Endothelial cell of umbilical vein (primary cell): ENCODE data around the gene PRDM2. TPM values are rescaled to one million over a fixed set of nuclear protein-coding genes. Genes with fewer than 3 reads are reported as not detected.

Experiments used
- BruUV-seq: library from RNA; stranded (reverse); fragments of 400-500 nt; replicated peaks from 2 replicates; lab custom pipeline; 2021; lab: Mats Ljungman, UMichigan
- CTCF ChIA-PET: fragments of 300-600, 350-600 bp; sonication (Branson Sonifier 250); formaldehyde crosslinking; loops from one replicate; lab custom pipeline; 2021; ENCODE audit warnings: antibody characterized with exemption, inconsistent platforms; lab: Charles Lee
- POLR2A ChIA-PET: fragments of 300-600, 350-600 bp; sonication (Branson Sonifier 250); formaldehyde crosslinking; loops from one replicate; lab custom pipeline; 2021; ENCODE audit warnings: antibody characterized with exemption, inconsistent platforms; lab: Charles Lee
- DNase-seq: peaks from one replicate; pipeline ENCODE4 v3.0.0-alpha.2; 2011; ENCODE audit warnings: low read depth, low spot score
- FAIRE-seq: peaks from 2 replicates; lab custom pipeline; 2011; peaks lifted over from hg19 to GRCh38; lab: Jason Lieb, UNC
- H2AFZ ChIP-seq: 2 replicates; pipeline ENCODE4 v1.6.0; 2012; ENCODE audit warnings: low read depth, low read length, control low read depth, inconsistent platforms
- H3K27ac ChIP-seq: 2 replicates; pipeline ENCODE4 v1.5.1; 2011; ENCODE audit warnings: low read depth, mild to moderate bottlenecking, control low read depth, low read length, moderate library complexity; ENCODE audit not compliant: insufficient read depth
- H3K27me3 ChIP-seq, 2 experiments: 2 replicates each; pipeline versions ENCODE4 v1.6.0 to v1.6.1; 2011; ENCODE audit warnings: low read length in 2 of 2, mixed read lengths in 1 of 2; ENCODE audit not compliant: control insufficient read depth in 2 of 2, insufficient read depth in 2 of 2
- H3K36me3 ChIP-seq, 2 experiments: 2 replicates in 1 of 2; 3 replicates in 1 of 2; pipeline ENCODE4 v1.5.1; 2011; ENCODE audit warnings: low read length in 2 of 2, mild to moderate bottlenecking in 1 of 2, moderate library complexity in 1 of 2; ENCODE audit not compliant: control insufficient read depth in 2 of 2, insufficient read depth in 2 of 2; ENCODE audit errors: extremely low read depth in 1 of 2
- H3K4me1 ChIP-seq: 3 replicates; pipeline ENCODE4 v1.5.1; 2011; ENCODE audit warnings: mild to moderate bottlenecking, low read length; ENCODE audit not compliant: control insufficient read depth, insufficient read depth; ENCODE audit errors: extremely low read depth
- H3K4me2 ChIP-seq: 2 replicates; pipeline ENCODE4 v1.6.1; 2011; ENCODE audit warnings: low read length, control low read depth, mixed read lengths; ENCODE audit not compliant: insufficient read depth
- H3K4me3 ChIP-seq, 3 experiments: fragments of 200-600 bp in 1 of 3; sonication (generic), shearing (Covaris generic) in 1 of 3; replicated peaks in 1 of 3; 2 replicates each; pipeline ENCODE4 v1.5.1; 2011 to 2016; ENCODE audit warnings: control low read depth in 3 of 3, low read length in 3 of 3, mild to moderate bottlenecking in 2 of 3, inconsistent platforms in 1 of 3, low read depth in 1 of 3, moderate library complexity in 1 of 3; ENCODE audit not compliant: insufficient read depth in 1 of 3
- H3K79me2 ChIP-seq: 2 replicates; pipeline ENCODE4 v1.6.0; 2012; ENCODE audit warnings: low read length, inconsistent platforms; ENCODE audit not compliant: control insufficient read depth, insufficient read depth
- H3K9ac ChIP-seq: replicated peaks from 2 replicates; pipeline ENCODE3; 2011; ENCODE audit warnings: low read length, control low read depth; ENCODE audit not compliant: insufficient read depth; ENCODE audit errors: extremely low read depth
- H3K9me1 ChIP-seq: replicated peaks from 3 replicates; pipeline ENCODE4 v1.6.0; 2011; ENCODE audit warnings: mild to moderate bottlenecking, low read length; ENCODE audit not compliant: control insufficient read depth, insufficient read depth; ENCODE audit errors: extremely low read depth
- H3K9me3 ChIP-seq: replicated peaks from 2 replicates; pipeline ENCODE4 v1.5.1; 2012; ENCODE audit warnings: low read length, inconsistent platforms; ENCODE audit not compliant: control insufficient read depth, insufficient read depth
- H4K20me1 ChIP-seq: replicated peaks from 2 replicates; pipeline ENCODE3; 2011; ENCODE audit warnings: mild to moderate bottlenecking, low read length; ENCODE audit not compliant: control insufficient read depth, insufficient read depth; ENCODE audit errors: extremely low read depth
- CTCF ChIP-seq, 2 donors: IDR thresholded peaks; 1 replicate in 1 of 2; 2 replicates in 1 of 2; pipeline ENCODE4 v1.5.1; 2011; ENCODE audit warnings: low read length in 2 of 2, mild to moderate bottlenecking in 2 of 2, moderate library complexity in 2 of 2, control low read depth in 1 of 2, inconsistent platforms in 1 of 2, low read depth in 1 of 2; ENCODE audit not compliant: insufficient read depth in 1 of 2; ENCODE audit errors: extremely low read depth in 1 of 2
- EZH2 ChIP-seq: IDR thresholded peaks from 2 replicates; pipeline ENCODE4 v1.6.1; 2012; ENCODE audit warnings: borderline replicate concordance, low read depth, mild to moderate bottlenecking, moderate library complexity, low read length, inconsistent platforms; ENCODE audit not compliant: severe bottlenecking
- FOS ChIP-seq: IDR thresholded peaks from 2 replicates; pipeline ENCODE4 v1.6.1; 2011; ENCODE audit warnings: mild to moderate bottlenecking, low read length, moderate library complexity, borderline replicate concordance; ENCODE audit not compliant: insufficient read depth
- GATA2 ChIP-seq: IDR thresholded peaks from 2 replicates; pipeline ENCODE4 v1.7.0; 2011; ENCODE audit warnings: low read depth, mild to moderate bottlenecking, moderate library complexity, mixed read lengths, low read length; ENCODE audit not compliant: insufficient read length, insufficient read depth
- JUN ChIP-seq: IDR thresholded peaks from 2 replicates; pipeline ENCODE4 v1.6.1; 2011; ENCODE audit warnings: borderline replicate concordance, low read depth; ENCODE audit not compliant: insufficient read length, insufficient read depth
- MYC ChIP-seq: IDR thresholded peaks from one replicate; pipeline ENCODE4 v1.6.1; 2011; ENCODE audit warnings: mild to moderate bottlenecking, low read depth, low read length
- POLR2A ChIP-seq: IDR thresholded peaks from 2 replicates; pipeline ENCODE4 v1.6.1; 2012; ENCODE audit warnings: low read depth, mild to moderate bottlenecking, control low read depth, low read length
- POLR2AphosphoS5 ChIP-seq: IDR thresholded peaks from 2 replicates; pipeline ENCODE4 v1.6.1; 2012; ENCODE audit warnings: low read depth, mild to moderate bottlenecking, control low read depth, low read length, moderate library complexity; ENCODE audit not compliant: insufficient read depth
- dilution Hi-C: fragments of 300-500 bp; cut with MboI; formaldehyde crosslinking; loops from one replicate; pipeline ENCODE4 v1.15.0; 2019; ENCODE audit warnings: low sequenced_read_pairs; ENCODE audit not compliant: extremely low pct_ligation_motif_present
- intact Hi-C: fragments of 100-400 bp; cut with micrococcal nuclease; formaldehyde crosslinking; loops from one replicate; pipeline ENCODE4 v1.10.0; 2022
- polyA plus RNA-seq, 4 experiments: library from polyadenylated mRNA; depleted of rRNA in 3 of 4; stranded (reverse) in 3 of 4; unstranded in 1 of 4; fragments of >200 nt; gene quantifications; 2 replicates each; pipeline versions ENCODE4 v1.2.1 to v1.2.3, GENCODE V29; 2011 to 2012; ENCODE audit warnings: missing spikeins in 1 of 4
- total RNA-seq: library from RNA; stranded (reverse); gene quantifications from 2 replicates; pipeline ENCODE4 v1.2.3, GENCODE V29; 2021
- TF ChIP-seq, protein P1 (sequence below): IDR thresholded peaks from 2 replicates; pipeline ENCODE4 v1.6.1; 2011; ENCODE audit not compliant: insufficient read depth, insufficient read length

Gene PRDM2
- total and polyA plus RNA-seq, 2 donors (not counting 3 experiments of a cell fraction or from before 2014, with no cell fraction given): 11.3 to 35.7 TPM

- DNase-seq: no peak
- Histone ChIP-seq H3K9me1 (no peaks in the 10 kb centered on the region), H2AFZ (no peak overlapping the region), H3K9me3 (no peaks in the 10 kb centered on the region), H3K27ac (no peak overlapping the region), H3K4me2 (no peak overlapping the region), H3K27me3 (no peaks in the 10 kb centered on the region), H3K4me3 (no peak overlapping the region), H3K79me2 (no peaks in the 10 kb centered on the region), H4K20me1 (no peaks in the 10 kb centered on the region), H3K36me3 (no peaks in the 10 kb centered on the region), H3K9ac (no peak overlapping the region), H3K4me1 (no peaks in the 10 kb centered on the region)
- CTCF ChIA-PET: interaction anchor here (0.6 to 1.0 kb wide), 2 partner anchors 20 to 46 kb away, joined by 3 read pairs; no protein-coding TSS in a partner anchor
- POLR2A ChIA-PET: no interaction called here
- TF ChIP-seq, protein P1, sequence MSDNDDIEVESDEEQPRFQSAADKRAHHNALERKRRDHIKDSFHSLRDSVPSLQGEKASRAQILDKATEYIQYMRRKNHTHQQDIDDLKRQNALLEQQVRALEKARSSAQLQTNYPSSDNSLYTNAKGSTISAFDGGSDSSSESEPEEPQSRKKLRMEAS: no peak
- TF ChIP-seq POLR2AphosphoS5 (no peak), POLR2A (no peak), GATA2 (no peak), CTCF (IDR thresholded peaks at IDR 0.05; ENCODE audit: extremely low read depth in 1 of 2, insufficient read depth in 1 of 2, low read depth in 1 of 2, low read length in 2 of 2) (no peak), MYC (no peak), FOS (no peak), JUN (no peak), EZH2 (no peak)
- intact Hi-C loops: no loop called here
- FAIRE-seq: no peak
- dilution Hi-C loops: no loop called here
- no TSS peak for BruUV-seq
These were observed 103.0 kb downstream of the PRDM2 start for GRCh38 chr1:13802782-13803545.
